NCI-H128 (cell line): ENCODE results near the gene CTSG.
"Not testable (repeated sequence)": the region's sequence is repeated elsewhere in the genome, so short reads cannot be mapped to it uniquely, and the experiment has no call there.

ENCODE experiments used
- DNase-seq: peaks from one replicate; lab custom pipeline; 2025; ENCODE audit not compliant: unreplicated experiment; lab: John Stamatoyannopoulos, UW

CTSG gene

GRCh38 chr14:24576182-24576581 lies at the start of gene CTSG:
CTSG (minus strand) TSS chr14:24576250; CDS start chr14:24576223, 27 bp downstream.
- DNase-seq, result no peak

GRCh38 chr14:24613747-24614146 lies 37.7 kb upstream of the CTSG start:
- no peak for DNase-seq

GRCh38 chr14:24613241-24613640 lies 37.2 kb upstream of the CTSG start:
- no peak for DNase-seq

- no peak for DNase-seq
Observed at GRCh38 chr14:24612196-24612595, 36.1 kb upstream of the CTSG start.

- DNase-seq, result no peak
Observed at GRCh38 chr14:24609655-24610344, 33.8 kb upstream of the CTSG start, which contains the start of gene GZMH. GZMH (minus strand) TSS chr14:24609685; CDS start chr14:24609613, 72 bp downstream.

GRCh38 chr14:24607635-24608514 lies 31.8 kb upstream of the CTSG start:
- DNase-seq, result no peak

- DNase-seq, result no peak
Observed at GRCh38 chr14:24607081-24607480, 31.0 kb upstream of the CTSG start.

GRCh38 chr14:24606297-24606696 lies 30.2 kb upstream of the CTSG start:
- DNase-seq, result no peak

- DNase-seq, result no peak
Observed at GRCh38 chr14:24605435-24606190, 29.6 kb upstream of the CTSG start.

- no peak for DNase-seq
Observed at GRCh38 chr14:24597403-24597802, 21.4 kb upstream of the CTSG start.

- no peak for DNase-seq
Observed at GRCh38 chr14:24595073-24595808, 19.2 kb upstream of the CTSG start.

- DNase-seq, result not testable (repeated sequence)
Observed at GRCh38 chr14:24591004-24591403, 15.0 kb upstream of the CTSG start.

- DNase-seq, result not testable (repeated sequence)
Observed at GRCh38 chr14:24584402-24584801, 8.4 kb upstream of the CTSG start.

- DNase-seq, result no peak
Observed at GRCh38 chr14:24578558-24578957, 2.5 kb upstream of the CTSG start.

GRCh38 chr14:24576771-24577170 lies 721 bp upstream of the CTSG start:
- DNase-seq, result no peak

GRCh38 chr14:24574206-24574774 lies 1.8 kb downstream of the CTSG start:
- DNase-seq, result no peak

- no peak for DNase-seq
Observed at GRCh38 chr14:24566318-24566717, 9.7 kb downstream of the CTSG start.

GRCh38 chr14:24565766-24566165 lies 10.3 kb downstream of the CTSG start:
- DNase-seq, result no peak

GRCh38 chr14:24563505-24563904 lies 12.5 kb downstream of the CTSG start:
- DNase-seq, result no peak

- no peak for DNase-seq
Observed at GRCh38 chr14:24556756-24557155, 19.3 kb downstream of the CTSG start.
